Left lobe of liver (tissue), 2 donors: ENCODE results near the gene LRAT. TPM values are rescaled to one million over a fixed set of nuclear protein-coding genes. Genes with fewer than 3 reads are reported as not detected.
"Not testable (repeated sequence)": the region's sequence is repeated elsewhere in the genome, so short reads cannot be mapped to it uniquely, and the experiment has no call there.

Experiments
- ATAC-seq: fragments of 200-7000 bp; cut with Tn5 transposase; one replicate; pipeline ENCODE4 v1.9.1; 2020; ENCODE audit warnings: mild to moderate bottlenecking, moderate library complexity
- DNase-seq: peaks from one replicate; pipeline ENCODE4 v3.0.0-alpha.2; 2020; ENCODE audit warnings: low spot score
- total RNA-seq: library from RNA; stranded (reverse); gene quantifications from one replicate; pipeline ENCODE4 v1.2.1, GENCODE V29; 2021
- donor health status: DM: no; HTN: no; CAD: no; lungs with moderate emphysema.
- donor health status: DM: no; HTN: yes; CAD: no.

The LRAT gene
- 1.6 TPM for total RNA-seq

GRCh38 chr4:154743683-154744340, at the start of gene LRAT:
LRAT (plus strand) TSS chr4:154744000; CDS start chr4:154744327, 327 bp downstream.
- ATAC-seq = peak; percentile 89
- DNase-seq = peak; percentile 56

- ATAC-seq = no peak
- no peak for DNase-seq
These were observed 35.9 kb upstream of the LRAT start for GRCh38 chr4:154707877-154708276.

- ATAC-seq (no peak), DNase-seq (no peak)
These were observed 34.2 kb upstream of the LRAT start for GRCh38 chr4:154709550-154709949.

- DNase-seq = peak; percentile 48
- peak; percentile 89 for ATAC-seq
These were observed 32.3 kb upstream of the LRAT start for GRCh38 chr4:154711522-154711921.

- DNase-seq = no peak
- ATAC-seq = no peak
These were observed 29.3 kb upstream of the LRAT start for GRCh38 chr4:154714339-154715040.

GRCh38 chr4:154719087-154719486, 24.7 kb upstream of the LRAT start:
- ATAC-seq (no peak), DNase-seq (no peak)

GRCh38 chr4:154720123-154720522, 23.7 kb upstream of the LRAT start:
- ATAC-seq = no peak
- DNase-seq = no peak

- no peak for ATAC-seq
- DNase-seq = no peak
These were observed 23.1 kb upstream of the LRAT start for GRCh38 chr4:154720618-154721267.

- no peak for DNase-seq
- no peak for ATAC-seq
These were observed 21.5 kb upstream of the LRAT start for GRCh38 chr4:154722262-154722661.

GRCh38 chr4:154723601-154724000, 20.2 kb upstream of the LRAT start:
- not testable (repeated sequence) for DNase-seq, ATAC-seq

- DNase-seq = no peak
- no peak for ATAC-seq
These were observed 16.3 kb upstream of the LRAT start for GRCh38 chr4:154727540-154727939.

- DNase-seq = no peak
- ATAC-seq = no peak
These were observed 12.0 kb upstream of the LRAT start for GRCh38 chr4:154731756-154732155.

GRCh38 chr4:154732669-154733068, 11.1 kb upstream of the LRAT start:
- no peak for ATAC-seq
- no peak for DNase-seq

GRCh38 chr4:154736770-154737169, 7.0 kb upstream of the LRAT start:
- DNase-seq = no peak
- ATAC-seq = no peak

- DNase-seq (no peak), ATAC-seq (no peak)
These were observed 5.4 kb upstream of the LRAT start for GRCh38 chr4:154738426-154738825.

GRCh38 chr4:154739111-154739510, 4.7 kb upstream of the LRAT start:
- no peak for ATAC-seq

GRCh38 chr4:154740462-154740861, 3.3 kb upstream of the LRAT start:
- DNase-seq (no peak), ATAC-seq (no peak)

More at GRCh38 chr4:154739111-154739510, 4.7 kb upstream of the LRAT start:
- no peak for DNase-seq

- DNase-seq = no peak
- ATAC-seq = no peak
These were observed 2.6 kb upstream of the LRAT start for GRCh38 chr4:154741131-154741665.

- ATAC-seq (peak; percentile 22), DNase-seq (no peak)
These were observed 1.6 kb upstream of the LRAT start for GRCh38 chr4:154741922-154742850.

- DNase-seq (no peak), ATAC-seq (no peak)
These were observed 634 bp downstream of the LRAT start for GRCh38 chr4:154744341-154744926.
